Tibial nerve (tissue), 4 donors: ENCODE measurements around the gene KIRREL3.

Source experiments
- CTCF ChIP-seq, 5 experiments: fragments of 200-600 bp in 3 of 5; fragments of 450-650 bp in 2 of 5; sonication (generic) in 3 of 5; IDR thresholded peaks; one replicate each; pipeline ENCODE4 v1.5.1; 2016 to 2019; ENCODE audit warnings: antibody characterized with exemption in 5 of 5, mild to moderate bottlenecking in 3 of 5, moderate library complexity in 2 of 5
- EP300 ChIP-seq, 2 donors: sonication (generic); formaldehyde crosslinking; IDR thresholded peaks; one replicate each; pipeline ENCODE4 v1.6.1; 2017; ENCODE audit warnings: antibody characterized with exemption in 2 of 2, mild to moderate bottlenecking in 1 of 2
- POLR2A ChIP-seq, 2 donors: fragments of 450-650 bp; IDR thresholded peaks; one replicate each; pipeline ENCODE4 v1.6.1; 2017; ENCODE audit warnings: antibody characterized with exemption in 2 of 2, mild to moderate bottlenecking in 2 of 2, moderate library complexity in 2 of 2

GRCh38 chr11:127037596-127037995, 37.0 kb upstream of the KIRREL3 start:
- TF ChIP-seq CTCF (IDR thresholded peaks at IDR 0.05), result no peak
- no peak for TF ChIP-seq EP300 (IDR thresholded peaks at IDR 0.05)
- no peak for TF ChIP-seq POLR2A (IDR thresholded peaks at IDR 0.05)
